Brain pericyte (primary cell): ENCODE results near the gene LIMS1.
"Not testable (repeated sequence)": the region's sequence is repeated elsewhere in the genome, so short reads cannot be mapped to it uniquely, and the experiment has no call there.

ENCODE experiments used
- DNase-seq: peaks from one replicate; pipeline ENCODE4 v3.0.0-alpha.2; 2012; ENCODE audit warnings: low read depth, low spot score

Gene LIMS1

GRCh38 chr2:108548208-108549003 is 14.1 kb downstream of the LIMS1 start:
- DNase-seq, result no peak

- no peak for DNase-seq
Observed at GRCh38 chr2:108552566-108552965, 18.3 kb downstream of the LIMS1 start.

- DNase-seq, result no peak
Observed at GRCh38 chr2:108553209-108553919, 19.1 kb downstream of the LIMS1 start.

GRCh38 chr2:108554528-108554927 is 20.3 kb downstream of the LIMS1 start:
- DNase-seq, result no peak

- DNase-seq, result no peak
Observed at GRCh38 chr2:108555572-108555971, 21.3 kb downstream of the LIMS1 start.

GRCh38 chr2:108556581-108556980 is 22.3 kb downstream of the LIMS1 start:
- not testable (repeated sequence) for DNase-seq

GRCh38 chr2:108560241-108560811 is 26.1 kb downstream of the LIMS1 start:
- DNase-seq, result no peak

GRCh38 chr2:108560895-108561530 is 26.7 kb downstream of the LIMS1 start:
- DNase-seq, result no peak

GRCh38 chr2:108562274-108562673 is 28.0 kb downstream of the LIMS1 start:
- no peak for DNase-seq

- DNase-seq, result no peak
Observed at GRCh38 chr2:108564510-108564909, 30.2 kb downstream of the LIMS1 start.

GRCh38 chr2:108565778-108566375 is 31.6 kb downstream of the LIMS1 start:
- no peak for DNase-seq

- no peak for DNase-seq
Observed at GRCh38 chr2:108570416-108570815, 36.1 kb downstream of the LIMS1 start.

GRCh38 chr2:108571286-108571685 is 37.0 kb downstream of the LIMS1 start:
- DNase-seq, result no peak

- DNase-seq, result no peak
Observed at GRCh38 chr2:108573061-108573460, 38.8 kb downstream of the LIMS1 start.

- DNase-seq, result no peak
Observed at GRCh38 chr2:108574332-108574731, 40.1 kb downstream of the LIMS1 start.

- no peak for DNase-seq
Observed at GRCh38 chr2:108575132-108575966, 41.1 kb downstream of the LIMS1 start.

GRCh38 chr2:108577099-108577498 is 42.8 kb downstream of the LIMS1 start:
- no peak for DNase-seq

- no peak for DNase-seq
Observed at GRCh38 chr2:108579623-108580022, 45.4 kb downstream of the LIMS1 start.

- no peak for DNase-seq
Observed at GRCh38 chr2:108580050-108580449, 45.8 kb downstream of the LIMS1 start.

GRCh38 chr2:108583903-108584520 is 49.7 kb downstream of the LIMS1 start:
- peak; percentile 54 for DNase-seq
